Keratinocyte (primary cell): ENCODE data around the gene DENND2A.

Experiments
- EZH2 ChIP-seq: IDR thresholded peaks from one replicate; pipeline ENCODE4 v1.6.1; 2012; ENCODE audit warnings: inconsistent platforms, mild to moderate bottlenecking, low read length, moderate library complexity
- TF ChIP-seq, protein P1 (sequence below), 3 experiments: IDR thresholded peaks in 1 of 3; conservative IDR thresholded peaks in 1 of 3; optimal IDR thresholded peaks in 1 of 3; 2 replicates in 2 of 3; 3 replicates in 1 of 3; pipeline versions ENCODE3 to v1.5.1; 2011; ENCODE audit warnings: low read length in 3 of 3, mild to moderate bottlenecking in 3 of 3, moderate library complexity in 2 of 3, control low read depth in 1 of 3, inconsistent platforms in 1 of 3; ENCODE audit not compliant: insufficient read depth in 2 of 3; ENCODE audit errors: extremely low read depth in 1 of 3

DNA sequence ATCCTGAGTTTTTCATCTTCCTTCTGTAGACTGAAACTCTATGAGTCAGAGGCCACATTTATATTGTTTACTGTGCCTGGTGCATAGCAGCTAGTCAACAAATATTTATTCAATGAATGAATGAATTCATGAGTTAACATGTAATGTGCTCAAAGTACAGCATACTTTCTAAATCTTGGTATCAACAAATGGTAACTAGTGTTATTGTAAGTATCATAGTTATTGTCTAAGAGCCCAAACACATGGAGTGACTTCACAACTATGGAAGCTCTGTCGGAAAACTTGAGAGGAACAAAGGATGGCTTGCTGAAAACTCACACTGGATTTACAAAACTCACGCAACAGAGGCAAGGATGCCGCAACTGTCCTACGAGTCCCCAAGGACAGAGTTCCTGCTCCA, 35.9 kb downstream of the DENND2A start:
- TF ChIP-seq, protein P1, sequence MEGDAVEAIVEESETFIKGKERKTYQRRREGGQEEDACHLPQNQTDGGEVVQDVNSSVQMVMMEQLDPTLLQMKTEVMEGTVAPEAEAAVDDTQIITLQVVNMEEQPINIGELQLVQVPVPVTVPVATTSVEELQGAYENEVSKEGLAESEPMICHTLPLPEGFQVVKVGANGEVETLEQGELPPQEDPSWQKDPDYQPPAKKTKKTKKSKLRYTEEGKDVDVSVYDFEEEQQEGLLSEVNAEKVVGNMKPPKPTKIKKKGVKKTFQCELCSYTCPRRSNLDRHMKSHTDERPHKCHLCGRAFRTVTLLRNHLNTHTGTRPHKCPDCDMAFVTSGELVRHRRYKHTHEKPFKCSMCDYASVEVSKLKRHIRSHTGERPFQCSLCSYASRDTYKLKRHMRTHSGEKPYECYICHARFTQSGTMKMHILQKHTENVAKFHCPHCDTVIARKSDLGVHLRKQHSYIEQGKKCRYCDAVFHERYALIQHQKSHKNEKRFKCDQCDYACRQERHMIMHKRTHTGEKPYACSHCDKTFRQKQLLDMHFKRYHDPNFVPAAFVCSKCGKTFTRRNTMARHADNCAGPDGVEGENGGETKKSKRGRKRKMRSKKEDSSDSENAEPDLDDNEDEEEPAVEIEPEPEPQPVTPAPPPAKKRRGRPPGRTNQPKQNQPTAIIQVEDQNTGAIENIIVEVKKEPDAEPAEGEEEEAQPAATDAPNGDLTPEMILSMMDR (optimal IDR thresholded peaks at IDR 0.05 in 1 of 3, IDR thresholded peaks at IDR 0.05 in 1 of 3, conservative IDR thresholded peaks at IDR 0.05 in 1 of 3; ENCODE audit: extremely low read depth in 1 of 3, insufficient read depth in 2 of 3, low read length in 3 of 3): no peak
- no peak for TF ChIP-seq EZH2
